Tibial artery (tissue), 4 donors: ENCODE data around the gene HERPUD2.

Experiments
- DNase-seq, 2 donors: peaks; one replicate each; pipeline ENCODE4 v3.0.0-alpha.2; 2019
- H3K27ac ChIP-seq, 2 donors: fragments of 200-600 bp; sonication (generic) in 1 of 2; 1 replicate in 1 of 2; 2 replicates in 1 of 2; pipeline ENCODE4 v1.5.1; 2018 to 2019; ENCODE audit warnings: mild to moderate bottlenecking in 1 of 2
- H3K27me3 ChIP-seq, 2 donors: fragments of 200-600 bp; sonication (generic) in 1 of 2; one replicate each; pipeline versions ENCODE4 v1.5.1 to v1.6.0; 2016 to 2019
- H3K36me3 ChIP-seq, 3 donors: fragments of 200-600 bp; sonication (generic) in 2 of 3; one replicate each; pipeline ENCODE4 v1.5.1; 2016 to 2019; ENCODE audit warnings: mild to moderate bottlenecking in 2 of 3
- H3K4me1 ChIP-seq, 4 donors: fragments of 200-600 bp; sonication (generic) in 2 of 4; 1 replicate in 3 of 4; 2 replicates in 1 of 4; pipeline ENCODE4 v1.5.1; 2016 to 2019
- H3K4me3 ChIP-seq, 2 donors: fragments of 200-600 bp; sonication (generic) in 1 of 2; 1 replicate in 1 of 2; 2 replicates in 1 of 2; pipeline ENCODE4 v1.5.1; 2018 to 2019; ENCODE audit warnings: mild to moderate bottlenecking in 2 of 2
- H3K9me3 ChIP-seq, 3 donors: fragments of 200-600 bp; sonication (generic) in 1 of 3; one replicate each; pipeline ENCODE4 v1.5.1; 2016 to 2019
- intact Hi-C: fragments of 100-400 bp; cut with DNase I; formaldehyde crosslinking; loops from one replicate; pipeline ENCODE4 v1.15.0; 2023; ENCODE audit warnings: low total_unique reads
- TF ChIP-seq, protein P1 (sequence below), 2 experiments: fragments of 200-600 bp in 1 of 2; fragments of 450-650 bp in 1 of 2; IDR thresholded peaks; one replicate each; pipeline ENCODE4 v1.5.1; 2017 to 2019; ENCODE audit warnings: antibody characterized with exemption in 2 of 2, mild to moderate bottlenecking in 1 of 2, moderate library complexity in 1 of 2

HERPUD2 gene

DNA sequence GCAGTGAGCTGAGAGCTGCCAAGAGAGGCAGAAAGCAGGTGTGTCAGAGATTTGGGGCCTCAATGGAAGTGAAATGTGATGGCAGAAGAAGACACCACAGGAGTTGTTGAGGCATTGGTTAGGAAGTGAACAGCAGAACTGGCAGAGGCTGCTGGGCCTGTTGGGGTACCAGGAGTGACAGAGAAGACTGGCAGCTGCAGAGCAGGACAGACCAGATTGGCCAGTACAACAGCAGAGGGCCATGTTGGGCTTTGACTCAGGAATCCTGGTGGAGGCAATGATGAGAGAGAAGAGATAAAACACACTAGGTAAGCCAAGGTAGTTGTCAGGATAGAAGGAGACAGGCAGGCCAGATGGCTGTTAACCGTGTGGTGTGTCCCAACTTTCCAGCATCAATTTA lies 19.9 kb upstream of the HERPUD2 start:
- Histone ChIP-seq H3K9me3 (no peaks in the 10 kb centered on the region), H3K27me3 (no peaks in the 10 kb centered on the region), H3K27ac (no peak overlapping the region), H3K4me3 (no peak overlapping the region), H3K4me1 (peaks cover 0 to 27% (median 15%) of the 10 kb centered on the region in 4 donors), H3K36me3 (no peaks in the 10 kb centered on the region)
- no peak for DNase-seq
- TF ChIP-seq, protein P1, sequence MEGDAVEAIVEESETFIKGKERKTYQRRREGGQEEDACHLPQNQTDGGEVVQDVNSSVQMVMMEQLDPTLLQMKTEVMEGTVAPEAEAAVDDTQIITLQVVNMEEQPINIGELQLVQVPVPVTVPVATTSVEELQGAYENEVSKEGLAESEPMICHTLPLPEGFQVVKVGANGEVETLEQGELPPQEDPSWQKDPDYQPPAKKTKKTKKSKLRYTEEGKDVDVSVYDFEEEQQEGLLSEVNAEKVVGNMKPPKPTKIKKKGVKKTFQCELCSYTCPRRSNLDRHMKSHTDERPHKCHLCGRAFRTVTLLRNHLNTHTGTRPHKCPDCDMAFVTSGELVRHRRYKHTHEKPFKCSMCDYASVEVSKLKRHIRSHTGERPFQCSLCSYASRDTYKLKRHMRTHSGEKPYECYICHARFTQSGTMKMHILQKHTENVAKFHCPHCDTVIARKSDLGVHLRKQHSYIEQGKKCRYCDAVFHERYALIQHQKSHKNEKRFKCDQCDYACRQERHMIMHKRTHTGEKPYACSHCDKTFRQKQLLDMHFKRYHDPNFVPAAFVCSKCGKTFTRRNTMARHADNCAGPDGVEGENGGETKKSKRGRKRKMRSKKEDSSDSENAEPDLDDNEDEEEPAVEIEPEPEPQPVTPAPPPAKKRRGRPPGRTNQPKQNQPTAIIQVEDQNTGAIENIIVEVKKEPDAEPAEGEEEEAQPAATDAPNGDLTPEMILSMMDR (IDR thresholded peaks at IDR 0.05): no peak
- intact Hi-C loops: loop anchor here (5.0 kb wide), 1 partner anchor 87 kb away; the partner anchor contains the start of gene SEPTIN7

GRCh38 chr7:35714407-35714806 lies 19.5 kb upstream of the HERPUD2 start:
- H3K36me3 ChIP-seq: no peaks in the 10 kb centered on the region
- intact Hi-C loops: no loop called here

DNA sequence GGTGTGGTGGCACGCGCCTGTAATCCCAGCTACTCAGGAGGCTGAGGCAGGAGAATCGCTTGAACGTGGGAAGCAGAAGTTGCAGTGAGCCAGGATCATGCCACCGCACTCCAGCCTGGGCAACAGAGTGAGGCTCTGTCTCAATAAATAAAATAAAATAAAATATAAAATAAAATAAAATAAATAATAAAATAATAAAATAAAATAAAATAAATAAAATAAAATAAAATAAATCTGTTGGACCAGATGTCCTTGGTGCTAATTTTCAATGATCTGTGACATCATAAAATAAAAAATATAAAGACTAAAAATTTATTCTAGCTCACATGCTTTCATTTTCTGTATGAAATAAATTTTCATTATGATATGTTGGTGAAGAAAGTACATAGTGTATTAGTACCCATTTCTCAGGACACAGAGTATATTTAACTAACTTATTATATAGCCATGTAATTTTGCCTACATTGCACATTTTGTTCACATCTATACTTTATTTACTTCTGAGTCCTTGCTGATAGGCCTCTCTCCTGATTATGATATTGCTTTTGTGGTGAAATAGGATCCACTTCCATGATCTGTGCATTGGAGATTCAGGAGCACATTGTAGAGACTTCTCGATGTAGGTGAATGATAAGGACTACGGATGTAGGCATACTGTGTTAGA lies 17.8 kb upstream of the HERPUD2 start:
- DNase-seq: no peak
- intact Hi-C loops: no loop called here
- TF ChIP-seq, protein P1 (IDR thresholded peaks at IDR 0.05): no peak
- Histone ChIP-seq H3K27me3 (no peaks in the 10 kb centered on the region), H3K27ac (no peak overlapping the region), H3K9me3 (no peaks in the 10 kb centered on the region), H3K4me1 (peaks cover 0 to 25% (median 14%) of the 10 kb centered on the region in 4 donors), H3K4me3 (no peak overlapping the region), H3K36me3 (no peaks in the 10 kb centered on the region)

More at GRCh38 chr7:35714407-35714806, 19.5 kb upstream of the HERPUD2 start:
- H3K4me3 ChIP-seq: no peak overlapping the region
- H3K9me3 ChIP-seq: no peaks in the 10 kb centered on the region
- H3K4me1 ChIP-seq: peaks cover 0 to 31% (median 15%) of the 10 kb centered on the region in 4 donors
- no peak for DNase-seq
- TF ChIP-seq, protein P1 (IDR thresholded peaks at IDR 0.05): no peak
- no peaks in the 10 kb centered on the region for H3K27me3 ChIP-seq
- no peak overlapping the region for H3K27ac ChIP-seq

DNA sequence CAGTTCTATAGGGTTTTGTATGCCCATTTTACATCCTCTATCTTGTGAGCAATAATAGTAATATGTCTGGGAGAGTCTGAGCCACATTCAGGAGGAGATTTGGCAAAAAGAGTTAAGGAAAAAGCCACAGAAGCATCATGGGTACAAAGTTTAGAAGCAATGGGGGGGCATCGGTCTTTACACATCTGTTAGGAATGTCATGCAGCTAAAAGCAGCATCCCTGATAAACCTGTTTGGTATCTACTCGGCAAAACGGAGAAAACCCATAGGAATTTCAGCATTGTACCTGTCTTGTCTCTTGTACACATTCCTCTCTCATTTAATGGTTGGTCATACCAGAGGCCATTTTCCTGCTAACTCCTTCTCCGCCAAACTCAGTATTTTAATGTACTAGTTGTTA lies 12.5 kb upstream of the HERPUD2 start:
- no peaks in the 10 kb centered on the region for H3K27me3 ChIP-seq
- H3K27ac ChIP-seq: no peak overlapping the region
- no peak overlapping the region for H3K4me3 ChIP-seq
- intact Hi-C loops: loop anchor here (5.0 to 10.0 kb wide), 4 partner anchors 200 to 615 kb away; no protein-coding TSS in a partner anchor
- H3K36me3 ChIP-seq: no peaks in the 10 kb centered on the region
- no peak for DNase-seq
- peaks cover 0 to 6% (median 0%) of the 10 kb centered on the region in 4 donors for H3K4me1 ChIP-seq
- TF ChIP-seq, protein P1 (IDR thresholded peaks at IDR 0.05): no peak
- no peaks in the 10 kb centered on the region for H3K9me3 ChIP-seq

DNA sequence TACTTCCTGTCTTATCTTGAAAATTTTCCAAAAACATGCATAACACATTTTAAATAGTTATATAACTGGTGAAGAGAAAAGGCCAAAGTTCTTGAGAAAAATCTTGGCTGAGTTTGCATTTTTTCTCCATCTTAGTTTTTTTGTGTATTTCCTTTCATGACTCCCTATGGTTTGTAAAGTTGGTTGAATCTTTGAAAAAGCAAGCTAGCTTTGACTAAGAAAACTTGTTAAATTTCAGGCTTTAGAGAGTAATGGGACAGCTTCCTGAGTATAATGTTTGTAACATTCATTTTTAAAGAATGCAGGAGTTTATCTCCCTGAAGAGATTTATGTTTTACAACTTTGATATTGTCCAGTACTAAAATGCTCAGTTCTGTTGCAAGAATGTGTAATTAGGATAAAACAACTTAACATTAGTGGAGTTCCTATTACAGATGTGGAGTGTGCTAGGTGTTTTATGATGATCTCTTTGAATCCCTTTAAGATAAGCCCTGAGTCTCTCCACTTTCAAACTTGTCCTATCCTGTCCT lies 11.1 kb upstream of the HERPUD2 start:
- H3K27me3 ChIP-seq: no peaks in the 10 kb centered on the region
- peaks cover 0 to 6% (median 0%) of the 10 kb centered on the region in 4 donors for H3K4me1 ChIP-seq
- no peak for DNase-seq
- no peaks in the 10 kb centered on the region for H3K9me3 ChIP-seq
- intact Hi-C loops: loop anchor here (5.0 to 10.0 kb wide), 4 partner anchors 201 to 616 kb away; no protein-coding TSS in a partner anchor
- H3K36me3 ChIP-seq: no peaks in the 10 kb centered on the region
- no peak overlapping the region for H3K27ac ChIP-seq
- TF ChIP-seq, protein P1 (IDR thresholded peaks at IDR 0.05): no peak
- H3K4me3 ChIP-seq: no peak overlapping the region
